IMR-90 (cell line): ENCODE measurements around the gene NRARP.

Experiments
- POLR2A ChIP-seq: IDR thresholded peaks from 2 replicates; pipeline ENCODE4 v1.6.1; 2012; ENCODE audit warnings: mild to moderate bottlenecking, low read depth, low read length
- RAD21 ChIP-seq: IDR thresholded peaks from 2 replicates; pipeline ENCODE4 v1.6.1; 2012; ENCODE audit warnings: low read length, improper control_type of control experiment
- RFX5 ChIP-seq: IDR thresholded peaks from 2 replicates; pipeline ENCODE4 v1.8.0; 2012; ENCODE audit warnings: low read depth, mild to moderate bottlenecking, low read length, moderate library complexity

DNA sequence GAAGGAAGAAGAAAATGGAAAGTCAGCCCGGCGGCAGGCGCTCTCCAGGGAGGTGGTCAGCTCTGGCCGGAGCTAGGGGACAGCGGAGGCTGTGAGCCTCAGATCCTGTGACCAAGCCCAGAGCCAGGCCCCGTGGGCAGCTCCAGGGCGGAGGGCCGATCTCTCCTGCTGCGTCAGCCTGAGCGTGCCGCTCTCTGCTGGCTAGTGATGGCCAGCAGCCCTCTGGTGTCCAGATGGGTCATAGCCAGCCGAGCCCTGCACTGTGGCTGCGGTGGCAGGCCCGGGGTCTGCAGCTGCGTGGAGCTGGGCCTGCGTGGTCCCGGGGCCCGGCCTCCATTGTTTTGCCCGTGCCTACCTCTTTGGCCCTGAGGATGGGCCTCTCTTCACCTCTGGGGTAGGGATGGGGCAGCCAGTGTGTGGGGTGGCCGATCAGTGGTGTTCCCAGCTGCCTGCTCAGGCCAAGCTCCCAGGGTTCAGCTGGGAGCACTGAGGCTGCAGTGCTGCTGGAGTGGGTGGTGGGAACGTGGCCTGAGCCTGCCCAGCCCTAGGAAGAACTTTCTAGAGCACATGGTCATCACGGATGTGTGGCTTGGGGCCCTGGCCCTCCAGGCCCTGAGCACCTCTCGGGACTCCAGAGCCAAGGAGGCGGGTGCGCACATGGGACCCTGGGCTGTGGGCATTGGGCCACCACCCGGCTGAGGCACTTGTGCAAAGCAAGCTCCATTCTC lies 17.1 kb upstream of the NRARP start:
- TF ChIP-seq RFX5: no peak
- TF ChIP-seq POLR2A: no peak
- 0 out of 2 replicates have a peak, but pooled peaks have one; percentile 12 for TF ChIP-seq RAD21
